Measurements from ENCODE around the gene C19orf53. TPM values are rescaled to one million over a fixed set of nuclear protein-coding genes. Genes with fewer than 3 reads are reported as not detected.
A peak's percentile ranks its signal among the peaks of the same experiment; 100 is the strongest.

C19orf53 gene
- total and polyA plus RNA-seq, 12 donors = 80.5 to 389 (median 90.6) TPM

DNA sequence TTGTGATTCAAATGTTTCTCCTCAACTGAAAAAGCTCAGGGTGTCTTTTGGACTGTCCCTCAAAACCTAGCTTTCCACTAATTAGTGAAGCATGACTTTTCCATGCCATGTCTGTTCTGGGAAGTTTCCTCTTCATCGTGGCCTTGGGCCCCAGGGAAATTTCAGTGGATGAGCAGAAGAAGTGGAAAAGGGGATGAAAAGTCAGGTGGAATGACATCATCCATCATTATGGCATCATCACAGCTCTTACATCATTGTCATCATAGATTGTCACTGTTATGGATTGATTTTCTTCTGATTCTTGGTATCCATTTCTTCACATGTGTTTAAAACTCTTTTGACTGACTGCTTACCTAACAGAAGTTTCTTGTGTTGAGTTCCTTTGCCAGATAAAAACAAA, 36.2 kb upstream of the C19orf53 start:
- no peak overlapping the region for H3K27ac ChIP-seq
- H3K9me3 ChIP-seq = no peaks in the 10 kb centered on the region
- 80 to 87% methylated on average over 1 of the region's 1 CpG for WGBS, 2 donors
- H3K27me3 ChIP-seq = no peaks in the 10 kb centered on the region
- no peak for ATAC-seq
- DNase-seq = no peak
- no peaks in the 10 kb centered on the region for H3K36me3 ChIP-seq
- H3K4me3 ChIP-seq = no peak overlapping the region
- intact Hi-C loops (cut with DNase I) = no loop called here
- no peaks in the 10 kb centered on the region for H3K4me1 ChIP-seq
- TF ChIP-seq, protein P1, sequence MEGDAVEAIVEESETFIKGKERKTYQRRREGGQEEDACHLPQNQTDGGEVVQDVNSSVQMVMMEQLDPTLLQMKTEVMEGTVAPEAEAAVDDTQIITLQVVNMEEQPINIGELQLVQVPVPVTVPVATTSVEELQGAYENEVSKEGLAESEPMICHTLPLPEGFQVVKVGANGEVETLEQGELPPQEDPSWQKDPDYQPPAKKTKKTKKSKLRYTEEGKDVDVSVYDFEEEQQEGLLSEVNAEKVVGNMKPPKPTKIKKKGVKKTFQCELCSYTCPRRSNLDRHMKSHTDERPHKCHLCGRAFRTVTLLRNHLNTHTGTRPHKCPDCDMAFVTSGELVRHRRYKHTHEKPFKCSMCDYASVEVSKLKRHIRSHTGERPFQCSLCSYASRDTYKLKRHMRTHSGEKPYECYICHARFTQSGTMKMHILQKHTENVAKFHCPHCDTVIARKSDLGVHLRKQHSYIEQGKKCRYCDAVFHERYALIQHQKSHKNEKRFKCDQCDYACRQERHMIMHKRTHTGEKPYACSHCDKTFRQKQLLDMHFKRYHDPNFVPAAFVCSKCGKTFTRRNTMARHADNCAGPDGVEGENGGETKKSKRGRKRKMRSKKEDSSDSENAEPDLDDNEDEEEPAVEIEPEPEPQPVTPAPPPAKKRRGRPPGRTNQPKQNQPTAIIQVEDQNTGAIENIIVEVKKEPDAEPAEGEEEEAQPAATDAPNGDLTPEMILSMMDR (IDR thresholded peaks at IDR 0.05) = no peak

DNA sequence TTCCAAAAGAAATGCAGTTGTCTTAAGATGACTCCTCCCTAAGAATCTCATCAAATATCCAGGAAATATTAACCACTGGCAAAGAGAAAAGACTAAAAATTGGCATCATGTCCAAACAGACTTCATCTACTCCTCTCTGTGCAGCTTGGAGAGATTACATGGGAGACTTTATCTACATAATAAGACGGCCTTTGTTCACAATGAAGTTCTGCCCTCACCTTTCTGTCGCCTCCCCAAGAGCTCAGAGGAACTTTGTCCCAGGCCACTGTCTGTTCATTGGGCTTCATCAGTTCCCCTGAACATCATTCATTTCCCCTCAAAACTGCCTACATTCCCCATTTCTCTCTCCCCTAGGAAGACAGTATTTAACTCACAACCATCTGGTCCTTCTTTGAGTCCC, 32.4 kb upstream of the C19orf53 start:
- WGBS, 2 donors = 95 to 96% methylated on average over 2 of the region's 2 CpGs
- Histone ChIP-seq H3K36me3 (no peaks in the 10 kb centered on the region), H3K27me3 (no peaks in the 10 kb centered on the region), H3K9me3 (peaks cover 0 to 3% (median 0%) of the 10 kb centered on the region in 11 donors), H3K4me1 (peaks cover 0 to 11% (median 0%) of the 10 kb centered on the region in 9 donors), H3K4me3 (no peak overlapping the region), H3K27ac (no peak overlapping the region)
- DNase-seq = no peak
- no peak for ATAC-seq
- TF ChIP-seq, protein P1 (IDR thresholded peaks at IDR 0.05) = no peak
- intact Hi-C loops (cut with DNase I) = no loop called here

DNA sequence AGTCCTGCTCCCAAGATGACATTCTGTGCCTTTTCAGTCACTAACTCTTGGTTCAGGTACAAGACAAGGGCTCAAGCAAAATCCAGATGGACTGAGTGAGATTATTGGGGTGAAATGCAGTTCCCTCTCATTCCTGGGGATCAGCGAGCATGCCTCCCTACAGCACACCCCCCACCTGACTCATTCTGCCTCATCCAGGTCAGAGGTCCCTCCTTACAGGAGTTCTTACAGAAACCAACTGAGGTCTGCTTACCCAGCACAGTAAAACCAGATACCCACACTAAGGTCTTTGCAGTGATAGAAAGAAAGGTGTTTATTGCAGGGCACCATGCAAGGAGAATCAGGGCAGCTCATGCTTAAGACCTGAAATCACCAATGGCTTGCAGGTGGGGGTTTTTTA, 31.5 kb upstream of the C19orf53 start:
- Histone ChIP-seq H3K27ac (no peak overlapping the region), H3K27me3 (no peaks in the 10 kb centered on the region), H3K4me3 (no peak overlapping the region), H3K9me3 (peaks cover 0 to 9% (median 0%) of the 10 kb centered on the region in 11 donors), H3K4me1 (peaks cover 0 to 16% (median 0%) of the 10 kb centered on the region in 9 donors), H3K36me3 (no peaks in the 10 kb centered on the region)
- intact Hi-C loops (cut with DNase I) = no loop called here
- WGBS, 2 donors = 88 to 95% methylated on average over 1 of the region's 1 CpG
- TF ChIP-seq, protein P1 (IDR thresholded peaks at IDR 0.05) = no peak
- DNase-seq (no peak), ATAC-seq (no peak)

GRCh38 chr19:13744174-13744573, 30.1 kb upstream of the C19orf53 start:
- intact Hi-C loops (cut with DNase I) = no loop called here
- Histone ChIP-seq H3K9me3 (peaks cover 0 to 9% (median 0%) of the 10 kb centered on the region in 11 donors), H3K27me3 (no peaks in the 10 kb centered on the region), H3K36me3 (no peaks in the 10 kb centered on the region), H3K27ac (peak overlapping the region in 2 of 10 donors; percentile 0 to 14), H3K4me1 (peaks cover 0 to 27% (median 9%) of the 10 kb centered on the region in 9 donors), H3K4me3 (no peak overlapping the region)
- ATAC-seq (no peak), DNase-seq (no peak)
- TF ChIP-seq, protein P1 (IDR thresholded peaks at IDR 0.05) = no peak

Data from heart right ventricle (tissue), 16 donors.